HepG2 (cell line): ENCODE measurements around the gene RASSF4. TPM values are rescaled to one million over a fixed set of nuclear protein-coding genes. Genes with fewer than 3 reads are reported as not detected.

ENCODE experiments used
- AKAP8 ChIP-seq: sonication (generic); formaldehyde crosslinking; IDR thresholded peaks from 2 replicates; pipeline ENCODE4 v1.5.1; 2020; ENCODE audit warnings: mild to moderate bottlenecking, missing genetic modification reagents
- ARID2 ChIP-seq: sonication (generic); formaldehyde crosslinking; IDR thresholded peaks from 2 replicates; pipeline ENCODE4 v1.8.1; 2022; ENCODE audit warnings: mild to moderate bottlenecking, missing genetic modification reagents, borderline replicate concordance
- BORCS8-MEF2B ChIP-seq: sonication (generic); formaldehyde crosslinking; IDR thresholded peaks from 2 replicates; pipeline ENCODE4 v1.8.0; 2022; ENCODE audit warnings: mild to moderate bottlenecking, missing genetic modification reagents
- CHD4 ChIP-seq: fragments of 200-600 bp; sonication (generic); IDR thresholded peaks from 2 replicates; pipeline ENCODE4 v1.7.0; 2017; ENCODE audit warnings: mild to moderate bottlenecking, low read length, borderline replicate concordance
- HOXA5 ChIP-seq: sonication (generic); formaldehyde crosslinking; IDR thresholded peaks from 2 replicates; pipeline ENCODE4 v1.4.0; 2020; ENCODE audit warnings: missing genetic modification reagents
- NFE2 ChIP-seq: sonication (generic); formaldehyde crosslinking; IDR thresholded peaks from 2 replicates; pipeline ENCODE4 v1.4.0; 2020; ENCODE audit warnings: missing genetic modification reagents
- NFIB ChIP-seq: sonication (generic); formaldehyde crosslinking; IDR thresholded peaks from 2 replicates; pipeline ENCODE4 v1.9.0; 2021; ENCODE audit warnings: missing genetic modification reagents, mild to moderate bottlenecking, borderline replicate concordance
- PBX2 ChIP-seq: IDR thresholded peaks from 2 replicates; pipeline ENCODE4 v1.6.1; 2016; ENCODE audit warnings: control low read depth
- RFX3 ChIP-seq: IDR thresholded peaks from 2 replicates; pipeline ENCODE4 v1.6.1; 2016; ENCODE audit warnings: missing biosample characterization, missing genetic modification reagents
- RFXANK ChIP-seq: IDR thresholded peaks from 2 replicates; pipeline ENCODE4 v1.6.1; 2016
- SCMH1 ChIP-seq: sonication (generic); formaldehyde crosslinking; IDR thresholded peaks from 2 replicates; pipeline ENCODE4 v1.9.0; 2021; ENCODE audit warnings: missing genetic modification reagents, mild to moderate bottlenecking, borderline replicate concordance
- ZKSCAN1 ChIP-seq: fragments of 150-350 bp; IDR thresholded peaks from 2 replicates; pipeline ENCODE4 v1.6.1; 2014; ENCODE audit warnings: low read length
- polyA plus RNA-seq, 8 experiments: library from polyadenylated mRNA; depleted of rRNA in 3 of 8; stranded (reverse) in 7 of 8; unstranded in 1 of 8; fragments of >200 nt; fragmentation: Illumina TruSeq in 4 of 8; extraction: Trizol in 4 of 8; gene quantifications; 2 replicates each; pipeline versions ENCODE4 v1.2.1 to v1.2.3, GENCODE V29; 2011 to 2016; ENCODE audit warnings: low read depth in 4 of 8, missing spikeins in 1 of 8, mixed read lengths in 1 of 8; ENCODE audit not compliant: insufficient read depth in 1 of 8
- total RNA-seq, 5 experiments: library from RNA; depleted of rRNA; stranded (reverse); fragments of >200 nt; fragmentation: Illumina TruSeq; extraction: Trizol; gene quantifications; 2 replicates each; pipeline ENCODE4 v1.2.3, GENCODE V29; 2016; ENCODE audit warnings: low read depth in 1 of 5
- TF ChIP-seq, protein P1 (sequence below): sonication (generic); formaldehyde crosslinking; IDR thresholded peaks from 2 replicates; pipeline ENCODE4 v1.4.0; 2020; ENCODE audit warnings: missing genetic modification reagents
- TF ChIP-seq, protein P2 (sequence below): sonication (generic); formaldehyde crosslinking; IDR thresholded peaks from 2 replicates; pipeline ENCODE4 v1.8.1; 2023; ENCODE audit warnings: mild to moderate bottlenecking, missing genetic modification reagents
- TF ChIP-seq, protein P3 (sequence below): sonication (generic); formaldehyde crosslinking; IDR thresholded peaks from 2 replicates; pipeline ENCODE4 v1.4.0; 2020; ENCODE audit warnings: missing genetic modification reagents, low read depth, mild to moderate bottlenecking, borderline replicate concordance
- TF ChIP-seq, protein P4 (sequence below): sonication (generic); formaldehyde crosslinking; IDR thresholded peaks from 2 replicates; pipeline ENCODE4 v1.5.1; 2020; ENCODE audit warnings: missing genetic modification reagents, mild to moderate bottlenecking, borderline replicate concordance
- TF ChIP-seq, protein P5 (sequence below): sonication (generic); formaldehyde crosslinking; IDR thresholded peaks from 2 replicates; pipeline ENCODE4 v1.4.0; 2020; ENCODE audit warnings: missing genetic modification reagents

RASSF4 gene
- total and polyA plus RNA-seq, 2 of the 13 experiments (the other 11 are each of a cell fraction or from before 2014, with no cell fraction given) = 34.0 to 51.7 TPM

DNA sequence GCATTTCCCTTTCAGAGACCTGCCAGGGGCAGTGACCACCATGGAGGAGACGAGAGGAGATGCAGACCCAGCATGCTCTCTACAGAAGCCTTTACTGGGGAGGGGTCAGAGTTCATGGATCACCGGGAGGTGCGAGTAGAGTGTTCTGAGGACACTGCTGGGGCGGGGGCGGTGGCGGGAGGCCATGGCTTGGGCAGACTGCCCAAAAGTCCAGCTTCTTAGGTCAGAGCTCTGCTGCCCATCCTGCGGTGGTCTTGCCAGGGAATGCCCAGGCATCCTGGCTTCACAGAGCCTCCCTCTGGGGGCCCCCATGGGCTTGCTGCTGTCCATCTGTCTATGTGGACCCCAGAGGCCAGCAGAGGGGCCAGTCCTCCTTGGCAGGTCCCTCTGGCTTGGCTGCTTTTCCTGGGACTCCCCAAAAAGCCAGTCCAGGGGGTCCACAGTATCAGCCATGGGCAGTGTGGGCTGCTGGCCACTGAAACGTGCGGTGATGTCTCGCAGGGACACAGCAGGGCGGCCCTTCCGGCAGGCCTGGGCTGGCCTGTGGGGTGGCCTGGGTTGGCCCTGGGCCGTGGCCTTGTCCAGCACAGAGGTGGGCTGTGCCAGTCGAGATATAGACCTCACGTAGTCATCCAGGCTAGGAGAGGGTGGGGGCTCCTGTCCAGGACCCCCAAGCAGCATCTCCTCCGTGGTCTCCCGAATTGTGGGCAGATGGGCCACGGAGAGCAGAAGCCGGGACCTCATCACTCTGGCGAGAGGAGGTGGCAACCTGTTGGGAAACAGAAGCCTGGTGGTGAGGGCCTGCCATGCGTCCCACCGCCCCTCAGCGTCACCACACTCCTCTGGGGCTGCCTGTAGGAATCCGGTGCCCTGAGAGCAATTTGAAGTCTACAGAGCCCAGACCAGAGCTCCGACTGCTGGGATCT is 17.9 kb downstream of the RASSF4 start (continued):
- TF ChIP-seq, protein P1, sequence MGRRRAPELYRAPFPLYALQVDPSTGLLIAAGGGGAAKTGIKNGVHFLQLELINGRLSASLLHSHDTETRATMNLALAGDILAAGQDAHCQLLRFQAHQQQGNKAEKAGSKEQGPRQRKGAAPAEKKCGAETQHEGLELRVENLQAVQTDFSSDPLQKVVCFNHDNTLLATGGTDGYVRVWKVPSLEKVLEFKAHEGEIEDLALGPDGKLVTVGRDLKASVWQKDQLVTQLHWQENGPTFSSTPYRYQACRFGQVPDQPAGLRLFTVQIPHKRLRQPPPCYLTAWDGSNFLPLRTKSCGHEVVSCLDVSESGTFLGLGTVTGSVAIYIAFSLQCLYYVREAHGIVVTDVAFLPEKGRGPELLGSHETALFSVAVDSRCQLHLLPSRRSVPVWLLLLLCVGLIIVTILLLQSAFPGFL (CRISPR knock-in tag) = no peak
- TF ChIP-seq HOXA5 (CRISPR knock-in tag) = 0 out of 2 replicates have a peak, but pooled peaks have one; percentile 35
- TF ChIP-seq, protein P2, sequence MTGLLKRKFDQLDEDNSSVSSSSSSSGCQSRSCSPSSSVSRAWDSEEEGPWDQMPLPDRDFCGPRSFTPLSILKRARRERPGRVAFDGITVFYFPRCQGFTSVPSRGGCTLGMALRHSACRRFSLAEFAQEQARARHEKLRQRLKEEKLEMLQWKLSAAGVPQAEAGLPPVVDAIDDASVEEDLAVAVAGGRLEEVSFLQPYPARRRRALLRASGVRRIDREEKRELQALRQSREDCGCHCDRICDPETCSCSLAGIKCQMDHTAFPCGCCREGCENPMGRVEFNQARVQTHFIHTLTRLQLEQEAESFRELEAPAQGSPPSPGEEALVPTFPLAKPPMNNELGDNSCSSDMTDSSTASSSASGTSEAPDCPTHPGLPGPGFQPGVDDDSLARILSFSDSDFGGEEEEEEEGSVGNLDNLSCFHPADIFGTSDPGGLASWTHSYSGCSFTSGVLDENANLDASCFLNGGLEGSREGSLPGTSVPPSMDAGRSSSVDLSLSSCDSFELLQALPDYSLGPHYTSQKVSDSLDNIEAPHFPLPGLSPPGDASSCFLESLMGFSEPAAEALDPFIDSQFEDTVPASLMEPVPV (CRISPR knock-in tag) = peak; percentile 28; the same call in 1 of the 2 replicates
- TF ChIP-seq, protein P3, sequence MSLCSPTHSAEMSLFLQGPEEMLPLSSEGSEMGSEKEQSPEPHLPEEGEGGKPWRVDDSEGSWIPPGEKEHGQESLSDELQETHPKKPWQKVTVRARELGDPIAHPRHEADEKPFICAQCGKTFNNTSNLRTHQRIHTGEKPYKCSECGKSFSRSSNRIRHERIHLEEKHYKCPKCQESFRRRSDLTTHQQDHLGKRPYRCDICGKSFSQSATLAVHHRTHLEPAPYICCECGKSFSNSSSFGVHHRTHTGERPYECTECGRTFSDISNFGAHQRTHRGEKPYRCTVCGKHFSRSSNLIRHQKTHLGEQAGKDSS (CRISPR knock-in tag) = peak; percentile 43; the same call in 1 of the 2 replicates
- TF ChIP-seq, protein P4, sequence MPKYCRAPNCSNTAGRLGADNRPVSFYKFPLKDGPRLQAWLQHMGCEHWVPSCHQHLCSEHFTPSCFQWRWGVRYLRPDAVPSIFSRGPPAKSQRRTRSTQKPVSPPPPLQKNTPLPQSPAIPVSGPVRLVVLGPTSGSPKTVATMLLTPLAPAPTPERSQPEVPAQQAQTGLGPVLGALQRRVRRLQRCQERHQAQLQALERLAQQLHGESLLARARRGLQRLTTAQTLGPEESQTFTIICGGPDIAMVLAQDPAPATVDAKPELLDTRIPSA (CRISPR knock-in tag) = no peak
- TF ChIP-seq NFE2 (CRISPR knock-in tag) = no peak
- no peak for TF ChIP-seq NFIB (CRISPR knock-in tag)
- TF ChIP-seq PBX2 (CRISPR knock-in tag) = no peak
- TF ChIP-seq BORCS8-MEF2B = peak; percentile 56; the same call in 1 of the 2 replicates
- TF ChIP-seq, protein P5, sequence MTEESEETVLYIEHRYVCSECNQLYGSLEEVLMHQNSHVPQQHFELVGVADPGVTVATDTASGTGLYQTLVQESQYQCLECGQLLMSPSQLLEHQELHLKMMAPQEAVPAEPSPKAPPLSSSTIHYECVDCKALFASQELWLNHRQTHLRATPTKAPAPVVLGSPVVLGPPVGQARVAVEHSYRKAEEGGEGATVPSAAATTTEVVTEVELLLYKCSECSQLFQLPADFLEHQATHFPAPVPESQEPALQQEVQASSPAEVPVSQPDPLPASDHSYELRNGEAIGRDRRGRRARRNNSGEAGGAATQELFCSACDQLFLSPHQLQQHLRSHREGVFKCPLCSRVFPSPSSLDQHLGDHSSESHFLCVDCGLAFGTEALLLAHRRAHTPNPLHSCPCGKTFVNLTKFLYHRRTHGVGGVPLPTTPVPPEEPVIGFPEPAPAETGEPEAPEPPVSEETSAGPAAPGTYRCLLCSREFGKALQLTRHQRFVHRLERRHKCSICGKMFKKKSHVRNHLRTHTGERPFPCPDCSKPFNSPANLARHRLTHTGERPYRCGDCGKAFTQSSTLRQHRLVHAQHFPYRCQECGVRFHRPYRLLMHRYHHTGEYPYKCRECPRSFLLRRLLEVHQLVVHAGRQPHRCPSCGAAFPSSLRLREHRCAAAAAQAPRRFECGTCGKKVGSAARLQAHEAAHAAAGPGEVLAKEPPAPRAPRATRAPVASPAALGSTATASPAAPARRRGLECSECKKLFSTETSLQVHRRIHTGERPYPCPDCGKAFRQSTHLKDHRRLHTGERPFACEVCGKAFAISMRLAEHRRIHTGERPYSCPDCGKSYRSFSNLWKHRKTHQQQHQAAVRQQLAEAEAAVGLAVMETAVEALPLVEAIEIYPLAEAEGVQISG (CRISPR knock-in tag) = peak; percentile 13; the same call in 1 of the 2 replicates
- no peak for TF ChIP-seq ZKSCAN1
- no peak for TF ChIP-seq RFX3
- no peak for TF ChIP-seq AKAP8
- no peak for TF ChIP-seq SCMH1 (CRISPR knock-in tag)
- TF ChIP-seq ARID2 = no peak
- TF ChIP-seq RFXANK (CRISPR knock-in tag) = 0 out of 2 replicates have a peak, but pooled peaks have one; percentile 26
- no peak for TF ChIP-seq CHD4
